Stimulated activated CD4-positive, alpha-beta T cell treated with anti-CD3 and anti-CD28 coated beads, Interleukin-15, amount 100 ng/mL, for 1 hour (primary cell): ENCODE measurements around the gene ADCYAP1R1.

Experiments used
- DNase-seq, 2 donors: peaks; one replicate each; pipeline ENCODE4 v3.0.0-alpha.2; 2020; ENCODE audit warnings: low read depth in 1 of 2, low spot score in 1 of 2

ADCYAP1R1 gene

GRCh38 chr7:31082447-31082846 is 30.3 kb downstream of the ADCYAP1R1 start:
- DNase-seq = no peak

- DNase-seq = no peak
Measured at GRCh38 chr7:31083210-31083786, 31.2 kb downstream of the ADCYAP1R1 start.

- no peak for DNase-seq
Measured at GRCh38 chr7:31084226-31084625, 32.1 kb downstream of the ADCYAP1R1 start.

- no peak for DNase-seq
Measured at GRCh38 chr7:31087351-31087750, 35.2 kb downstream of the ADCYAP1R1 start.

GRCh38 chr7:31091924-31092434 is 39.9 kb downstream of the ADCYAP1R1 start:
- no peak for DNase-seq

- DNase-seq = no peak
Measured at GRCh38 chr7:31092606-31093005, 40.5 kb downstream of the ADCYAP1R1 start.

- DNase-seq = no peak
Measured at GRCh38 chr7:31093282-31093681, 41.2 kb downstream of the ADCYAP1R1 start.

- DNase-seq = no peak
Measured at GRCh38 chr7:31094271-31094670, 42.2 kb downstream of the ADCYAP1R1 start.

- DNase-seq = no peak
Measured at GRCh38 chr7:31095286-31096197, 43.4 kb downstream of the ADCYAP1R1 start.

- DNase-seq = no peak
Measured at GRCh38 chr7:31096198-31096876, 44.2 kb downstream of the ADCYAP1R1 start.

- DNase-seq = no peak
Measured at GRCh38 chr7:31096877-31097258, 44.8 kb downstream of the ADCYAP1R1 start.

- DNase-seq = no peak
Measured at GRCh38 chr7:31098642-31099360, 46.7 kb downstream of the ADCYAP1R1 start.

GRCh38 chr7:31099451-31100444 is 47.6 kb downstream of the ADCYAP1R1 start:
- DNase-seq = no peak

GRCh38 chr7:31100445-31100844 is 48.3 kb downstream of the ADCYAP1R1 start:
- DNase-seq = no peak

- DNase-seq = no peak
Measured at GRCh38 chr7:31100871-31101270, 48.8 kb downstream of the ADCYAP1R1 start.

- DNase-seq = no peak
Measured at GRCh38 chr7:31101544-31101943, 49.4 kb downstream of the ADCYAP1R1 start.

- DNase-seq = no peak
Measured at GRCh38 chr7:31102151-31102972, 50.3 kb downstream of the ADCYAP1R1 start.

GRCh38 chr7:31102973-31103850 is 51.1 kb downstream of the ADCYAP1R1 start:
- no peak for DNase-seq
